Stimulated activated CD8-positive, alpha-beta memory T cell treated with anti-CD3 and anti-CD28 coated beads, Interleukin-7, amount 100 ng/mL, for 24 hours (primary cell): Measurements from ENCODE around the gene METTL16.
"Not testable (repeated sequence)": the region's sequence is repeated elsewhere in the genome, so short reads cannot be mapped to it uniquely, and the experiment has no call there.

Source experiments
- DNase-seq: peaks from one replicate; pipeline ENCODE4 v3.0.0-alpha.2; 2020; ENCODE audit warnings: low read depth

Gene METTL16

DNA sequence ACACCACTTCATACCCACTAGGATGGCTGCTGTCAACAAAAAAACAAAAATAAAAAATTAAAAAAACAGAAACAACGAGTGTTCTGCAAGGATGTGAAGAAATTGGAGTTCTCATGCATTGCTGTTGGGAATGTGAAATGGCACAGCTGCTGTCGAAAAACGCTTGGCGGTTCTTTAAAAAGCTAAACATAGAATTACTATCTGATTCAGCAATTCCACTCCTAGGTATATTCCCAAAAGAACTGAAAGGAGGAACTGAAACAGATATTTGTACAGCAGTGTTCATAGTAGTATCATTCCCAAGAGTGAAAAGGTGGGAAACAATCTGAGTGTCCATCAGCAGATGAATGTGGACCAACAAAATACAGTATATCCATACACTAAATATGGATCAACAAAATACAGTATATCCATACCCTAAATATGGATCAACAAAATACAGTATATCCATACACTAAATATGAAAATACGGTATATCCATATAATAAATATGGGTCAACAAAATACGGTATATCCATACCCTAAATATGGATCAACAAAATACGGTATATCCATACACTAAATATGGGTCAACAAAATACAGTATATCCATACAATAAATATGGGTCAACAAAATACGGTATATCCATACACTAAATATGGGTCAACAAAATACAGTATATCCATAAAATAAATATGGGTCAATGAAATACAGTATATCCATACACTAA, 8.7 kb downstream of the METTL16 start:
- no peak for DNase-seq

DNA sequence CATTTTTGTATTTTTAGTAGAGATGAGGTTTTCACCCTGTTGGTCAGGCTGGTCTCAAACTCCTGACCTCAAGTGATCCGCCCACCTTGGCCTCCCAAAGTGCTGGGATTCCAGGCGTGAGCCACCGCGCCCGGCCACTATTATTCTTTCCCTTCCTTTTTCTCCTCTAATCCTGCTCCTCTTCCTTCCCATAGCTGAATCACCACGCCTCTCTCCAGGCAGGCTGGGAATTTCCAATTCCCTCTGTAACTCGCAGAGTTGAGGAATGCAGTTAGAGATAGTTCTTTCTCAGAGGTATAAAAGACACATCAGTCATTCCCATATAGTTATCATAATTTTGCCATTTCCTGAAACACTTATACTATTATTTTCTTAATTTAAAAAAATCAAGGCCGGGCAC, 11.2 kb downstream of the METTL16 start:
- no peak for DNase-seq

DNA sequence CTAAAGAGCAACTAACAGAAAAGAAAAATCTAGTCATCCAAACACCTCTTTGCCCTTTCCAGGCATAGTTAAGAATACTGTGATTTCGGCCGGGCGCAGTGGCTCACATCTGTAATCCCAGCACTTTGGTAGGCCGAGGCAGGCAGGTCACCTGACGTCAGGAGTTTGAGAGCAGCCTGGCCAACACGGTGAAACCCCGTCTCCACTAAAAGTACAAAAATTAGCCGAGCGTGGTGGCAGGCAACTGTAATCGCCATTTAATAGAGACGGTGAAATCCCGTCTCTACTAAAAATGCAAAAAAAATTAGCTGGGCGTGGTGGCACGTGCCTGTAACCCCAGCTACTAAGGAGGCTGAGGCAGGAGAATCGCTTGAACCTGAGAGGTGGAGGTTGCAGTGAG, 22.4 kb downstream of the METTL16 start:
- DNase-seq = not testable (repeated sequence)

DNA sequence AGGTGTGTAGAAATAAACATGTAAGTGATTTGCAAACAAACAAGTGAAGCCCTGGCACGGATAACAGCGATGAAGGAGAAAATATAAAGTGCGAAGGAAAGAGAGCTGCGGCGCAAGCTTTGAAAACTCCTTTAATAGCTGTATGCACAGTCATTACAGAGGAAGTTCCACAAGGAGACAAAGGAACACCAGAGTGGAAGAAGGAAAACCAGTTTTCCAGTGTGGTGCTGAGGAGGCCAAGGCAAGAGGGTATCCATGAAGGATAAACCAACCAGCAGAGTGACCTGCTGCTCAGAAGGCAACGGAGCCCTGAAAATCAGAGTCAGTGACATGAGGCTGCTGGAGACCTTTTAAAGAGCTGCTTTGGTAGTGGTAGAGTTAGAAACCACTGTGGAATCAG, 24.4 kb downstream of the METTL16 start:
- no peak for DNase-seq

DNA sequence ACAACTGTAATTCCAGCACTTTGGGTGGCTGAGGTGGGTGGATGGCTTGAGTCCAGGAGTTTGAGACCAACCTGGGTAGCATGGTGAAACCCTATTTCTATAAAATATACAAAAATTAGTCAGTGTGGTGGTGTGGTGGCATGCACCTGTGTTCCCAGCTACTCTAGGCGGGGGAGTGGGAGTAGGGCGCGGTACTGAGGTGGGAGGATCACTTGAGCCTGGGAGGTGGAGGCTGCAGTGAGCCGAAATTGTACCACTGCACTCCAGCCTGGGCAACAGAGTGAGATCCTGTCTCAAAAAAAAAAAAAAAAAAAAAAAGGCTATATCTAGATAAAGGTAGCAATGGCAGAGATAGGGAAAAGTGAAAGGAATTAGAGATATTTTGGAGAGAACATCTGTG, 25.0 kb downstream of the METTL16 start:
- DNase-seq = not testable (repeated sequence)

DNA sequence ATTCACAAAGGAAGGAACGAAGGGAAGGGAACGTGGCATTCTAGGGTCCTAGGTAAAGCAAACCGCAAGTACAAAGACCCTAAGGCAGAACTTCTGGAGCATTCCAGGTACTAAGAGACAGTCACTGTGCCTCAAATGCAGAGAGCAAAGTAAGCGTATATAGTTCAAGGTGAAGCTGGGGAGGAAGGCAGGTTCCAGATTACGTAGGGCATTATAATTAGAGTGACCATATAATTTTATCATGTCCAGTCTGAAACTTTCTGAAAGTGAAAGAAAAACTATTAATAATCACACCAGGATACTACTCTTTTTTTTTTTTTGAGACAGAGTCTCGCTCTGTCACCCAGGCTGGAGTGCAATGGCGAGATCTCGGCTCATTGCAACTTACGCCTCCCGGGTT, 25.7 kb downstream of the METTL16 start:
- DNase-seq = no peak

DNA sequence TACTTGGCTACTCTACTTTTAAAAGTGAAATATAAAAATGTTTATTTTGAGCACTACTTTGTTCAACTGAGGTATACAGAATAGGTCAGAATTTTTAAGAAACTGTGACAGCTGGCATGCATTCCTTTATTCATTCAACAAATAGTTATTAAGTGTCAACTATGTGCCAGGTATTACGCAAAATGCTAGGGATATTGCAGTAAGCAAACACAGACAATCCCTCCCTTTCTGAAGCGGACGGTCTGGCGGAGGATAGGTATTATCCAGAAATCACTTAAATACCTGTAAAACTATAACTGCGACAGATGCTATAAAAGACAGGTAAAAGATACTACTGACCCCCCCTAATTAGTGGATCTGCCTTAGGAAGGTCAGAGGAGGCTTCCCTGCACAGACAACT, 26.1 kb downstream of the METTL16 start:
- no peak for DNase-seq

DNA sequence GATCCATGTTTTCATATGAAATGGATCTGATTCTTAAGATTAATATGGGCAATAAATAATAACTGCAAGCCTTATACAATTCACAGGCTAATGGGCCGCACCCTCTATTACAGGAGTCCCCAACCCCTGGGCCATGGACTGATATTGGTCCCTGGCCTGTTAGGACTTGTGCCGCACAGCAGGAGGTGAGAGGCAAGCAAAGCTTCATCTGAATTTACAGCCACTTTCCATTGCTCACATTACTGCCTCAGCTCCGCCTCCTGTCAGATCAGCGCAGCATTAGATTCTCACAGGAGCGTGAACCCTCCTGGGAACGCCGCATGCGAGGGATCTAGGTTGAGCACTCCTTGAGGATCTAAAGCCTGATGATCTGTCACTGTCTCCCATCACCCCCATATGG, 26.8 kb downstream of the METTL16 start:
- DNase-seq = no peak

DNA sequence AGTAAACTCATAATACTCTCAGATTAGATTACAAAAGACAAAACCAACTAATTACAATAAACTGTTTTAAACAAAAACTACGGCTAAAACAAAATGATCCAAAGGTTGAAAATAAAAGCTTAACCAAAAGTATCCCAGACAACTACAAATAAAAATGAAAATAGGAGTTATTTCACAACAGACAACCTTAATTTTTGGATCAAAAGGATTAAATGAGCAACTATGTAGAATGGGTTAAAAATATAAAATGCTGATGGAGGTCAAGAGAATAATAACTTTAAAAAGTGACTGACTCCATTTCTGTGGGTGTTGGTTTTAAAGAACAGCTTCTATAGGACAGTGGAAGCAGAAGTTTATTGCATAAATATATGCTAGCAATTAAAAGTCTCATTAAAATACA, 28.6 kb downstream of the METTL16 start:
- no peak for DNase-seq

DNA sequence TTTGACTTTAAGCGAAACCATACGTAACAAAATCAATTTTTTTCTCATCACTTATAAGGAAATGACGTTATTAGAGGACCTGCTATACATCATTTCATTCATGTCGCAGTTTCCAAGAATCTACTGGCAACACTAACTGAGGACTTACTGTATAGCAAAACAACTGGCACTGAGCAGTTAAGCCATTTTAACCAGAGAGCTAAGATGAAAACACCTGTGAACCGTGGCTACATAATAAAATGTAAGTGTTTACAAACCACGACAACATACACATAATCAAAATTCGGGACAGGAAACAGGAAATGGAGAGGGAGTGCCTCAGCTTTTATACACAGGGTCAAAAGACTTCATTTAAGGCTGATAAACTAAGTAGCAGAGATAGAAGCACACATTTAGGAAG, 29.5 kb downstream of the METTL16 start:
- DNase-seq = no peak

DNA sequence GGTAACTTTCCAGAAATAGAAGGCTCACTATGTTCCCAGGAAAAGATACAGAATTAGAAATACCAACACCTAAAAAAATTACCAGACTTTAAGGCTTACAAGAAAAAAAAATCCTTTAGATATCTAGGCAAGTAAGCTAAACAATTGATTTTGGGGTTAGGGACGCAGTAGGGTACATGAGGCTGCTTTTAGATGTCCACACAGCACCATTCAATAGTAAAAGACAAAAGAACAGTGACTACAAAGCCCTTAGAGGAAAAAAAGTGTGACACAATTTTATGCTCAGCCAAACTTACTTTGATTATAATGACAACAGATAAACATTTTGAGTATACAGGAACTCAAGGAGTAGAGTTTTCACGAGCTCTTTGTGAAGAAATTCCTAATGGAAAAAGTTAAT, 29.9 kb downstream of the METTL16 start:
- DNase-seq = no peak

DNA sequence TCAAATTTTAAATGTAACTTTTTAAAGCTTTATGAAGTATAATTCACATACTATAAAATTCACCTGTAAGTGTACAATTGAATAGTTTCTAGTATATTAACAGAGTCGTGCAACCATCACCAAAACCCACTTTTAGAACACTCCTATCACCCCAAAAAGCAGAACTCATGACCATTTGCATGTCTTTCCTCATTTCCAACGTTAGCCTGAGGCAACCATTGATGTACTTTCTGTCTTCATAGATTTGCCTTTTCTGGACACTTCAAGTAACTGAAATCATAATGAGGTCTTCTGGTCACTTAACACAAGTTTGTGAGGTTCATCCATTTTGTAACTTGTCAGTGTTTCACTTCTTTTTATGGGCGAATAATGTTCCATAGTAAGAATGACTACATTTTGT, 33.2 kb downstream of the METTL16 start:
- DNase-seq = no peak

DNA sequence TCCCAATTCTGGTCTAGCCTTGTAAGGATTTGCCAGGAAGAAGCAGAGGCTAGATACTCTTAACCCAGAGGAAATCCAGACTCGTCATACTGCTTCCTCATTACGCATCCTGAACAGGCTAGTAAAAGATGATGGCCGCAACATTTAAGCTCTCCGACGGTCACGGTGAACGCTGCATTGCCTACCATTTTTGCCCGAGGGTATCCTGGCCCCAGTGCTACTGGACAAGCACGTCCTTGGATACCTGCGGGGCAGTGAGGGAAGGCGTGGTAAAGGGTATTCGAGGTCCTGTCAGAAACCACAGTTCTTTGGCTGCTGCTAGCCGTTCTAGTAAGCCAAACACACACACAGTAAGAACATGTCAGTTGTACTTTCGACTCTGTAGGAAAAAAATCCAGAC, 36.6 kb downstream of the METTL16 start:
- DNase-seq = no peak

DNA sequence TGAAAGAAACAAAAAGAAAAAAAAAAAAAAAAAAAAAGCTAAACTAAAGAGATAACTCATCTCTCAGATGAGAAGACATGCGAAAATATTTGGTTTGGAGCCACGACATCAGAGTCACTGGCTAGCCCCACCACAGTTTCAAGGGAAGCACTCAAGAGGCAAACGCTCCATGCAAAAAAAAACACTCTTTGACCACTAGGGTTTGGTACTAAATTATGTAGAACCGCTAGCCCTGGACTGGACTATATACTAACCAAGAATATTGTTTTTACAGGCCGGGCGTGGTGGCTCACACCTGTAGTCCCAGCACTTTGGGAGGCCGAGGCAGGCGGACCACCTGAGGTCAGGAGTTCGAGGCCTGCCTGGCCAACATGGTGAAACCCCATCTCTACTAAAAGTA, 37.3 kb downstream of the METTL16 start:
- no peak for DNase-seq

DNA sequence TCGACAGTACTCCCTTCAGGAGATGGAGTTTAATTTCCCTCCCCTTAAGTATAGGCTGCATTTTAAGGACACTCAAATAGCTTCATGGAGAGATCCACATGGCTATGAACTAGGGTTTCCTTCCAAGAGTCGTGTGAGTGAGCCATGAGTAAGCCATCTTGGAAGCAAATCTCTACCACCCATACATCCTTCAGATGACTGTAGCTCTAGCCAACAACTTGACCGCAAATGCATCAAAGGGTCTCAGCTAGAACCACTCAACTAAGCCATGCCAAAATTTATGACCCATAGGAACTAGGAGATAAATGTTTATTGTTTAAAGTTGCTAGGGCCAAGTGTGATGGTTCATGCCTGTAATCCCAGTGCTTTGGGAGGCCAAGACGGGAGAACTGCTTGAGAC, 43.4 kb downstream of the METTL16 start:
- DNase-seq = no peak

DNA sequence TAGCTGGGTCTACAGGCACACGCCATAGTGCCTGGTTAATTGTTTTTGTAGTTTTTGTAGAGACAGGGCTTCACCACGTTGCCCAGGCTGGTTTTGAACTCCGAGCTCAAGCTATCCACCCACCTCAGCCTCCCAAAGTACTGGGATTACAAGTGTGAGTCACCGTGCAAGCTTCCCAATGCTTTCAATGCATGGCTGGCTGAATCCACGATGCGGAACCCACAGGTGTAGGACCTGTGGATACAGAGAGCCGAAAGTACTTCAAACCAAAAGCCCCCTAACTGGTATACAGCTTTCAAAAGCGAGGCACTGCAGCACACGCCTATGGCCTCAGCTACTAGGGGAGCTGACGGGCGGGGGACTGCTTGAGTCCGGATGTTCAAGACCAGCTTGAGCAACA, 44.8 kb downstream of the METTL16 start:
- no peak for DNase-seq

DNA sequence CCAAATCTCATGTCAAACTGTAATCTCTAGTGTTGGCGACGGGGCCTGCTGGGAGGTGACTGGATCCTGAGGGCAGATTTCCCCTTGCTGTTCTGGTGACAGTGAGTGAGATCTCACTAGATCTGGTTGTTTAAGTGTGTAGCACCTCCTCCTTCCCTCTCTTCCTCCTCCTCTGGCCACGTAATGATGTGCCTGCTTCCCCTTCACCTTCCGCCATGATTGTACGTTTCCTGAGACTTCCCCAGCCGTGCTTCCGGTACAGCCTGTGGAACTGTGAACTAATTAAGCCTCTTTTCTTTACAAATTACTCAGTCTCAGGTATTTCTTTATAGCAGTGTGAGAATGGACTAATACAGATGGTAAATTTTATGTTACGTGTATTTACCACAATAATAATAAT, 49.2 kb downstream of the METTL16 start:
- DNase-seq = no peak

DNA sequence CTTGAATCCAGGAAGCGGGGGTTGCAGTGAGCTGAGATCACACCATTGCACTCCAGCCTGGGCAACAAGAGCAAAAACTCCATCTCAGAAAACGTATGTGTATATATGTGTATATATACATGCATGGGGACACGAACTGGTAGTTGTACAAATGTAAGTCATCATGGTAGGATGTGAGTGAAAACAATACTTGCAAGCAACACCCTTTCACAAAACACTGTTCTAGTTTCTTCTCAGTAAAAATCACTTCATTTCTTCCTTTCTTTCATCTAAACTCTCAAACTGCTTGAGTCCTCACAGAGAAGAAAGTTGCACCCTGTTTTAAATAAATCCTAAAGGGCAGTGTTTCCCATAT, 51.8 kb downstream of the METTL16 start:
- DNase-seq = no peak

DNA sequence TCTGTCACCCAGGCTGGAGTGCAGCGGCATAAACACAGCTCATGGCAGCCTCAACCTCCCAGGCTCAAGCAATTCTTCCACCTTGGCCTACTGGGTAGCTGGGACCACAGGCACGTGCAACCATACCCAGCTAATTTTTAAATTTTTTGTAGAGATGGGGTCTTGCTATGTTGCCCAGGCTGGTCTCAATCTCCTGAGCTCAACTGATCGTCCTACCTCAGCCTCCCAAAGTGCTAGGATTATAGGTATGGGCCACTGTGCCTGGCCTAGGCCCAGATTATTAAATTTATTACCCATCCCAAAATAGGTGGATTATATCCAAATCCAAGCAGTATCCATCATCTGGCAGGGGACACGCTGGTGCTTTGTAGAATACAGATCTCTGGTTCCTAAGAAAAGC, 53.8 kb downstream of the METTL16 start:
- no peak for DNase-seq

DNA sequence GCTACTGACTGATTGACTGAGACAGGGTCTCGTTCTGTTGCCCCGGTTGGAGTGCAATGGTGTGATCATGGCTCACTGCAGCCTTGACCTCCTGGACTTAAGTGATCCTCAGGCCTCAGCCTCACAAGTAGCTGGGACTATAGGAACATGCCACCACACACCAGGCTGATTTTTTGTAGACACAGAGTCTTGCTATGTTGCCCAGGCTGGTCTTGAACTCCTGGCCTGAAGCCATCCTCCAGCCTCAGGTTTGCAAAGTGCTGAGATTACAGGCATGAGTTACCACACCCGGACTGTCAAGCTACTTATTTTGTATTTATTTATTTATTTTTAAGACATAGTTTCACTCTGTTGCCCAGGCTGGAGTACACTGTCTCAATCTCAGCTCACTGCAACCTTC, 55.2 kb downstream of the METTL16 start:
- DNase-seq = no peak

DNA sequence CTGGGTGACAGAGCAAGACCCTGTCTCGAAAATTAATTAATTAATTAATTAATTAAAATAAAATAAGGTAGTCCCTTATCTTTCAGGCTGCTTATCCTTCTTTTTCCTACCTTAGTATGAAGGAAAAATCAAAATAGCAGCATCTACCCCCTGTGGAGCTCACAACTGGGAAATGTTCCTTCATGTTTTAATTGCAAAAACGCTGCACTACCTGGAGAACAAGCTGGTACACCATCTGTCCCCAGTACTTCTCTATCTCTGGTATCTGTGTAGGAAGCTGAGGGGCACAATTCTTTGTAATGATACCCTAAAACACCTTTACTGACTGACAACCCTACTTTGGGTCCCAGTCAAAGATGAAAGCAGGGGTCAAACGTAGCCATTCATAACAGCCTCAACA, 55.7 kb downstream of the METTL16 start:
- no peak for DNase-seq

DNA sequence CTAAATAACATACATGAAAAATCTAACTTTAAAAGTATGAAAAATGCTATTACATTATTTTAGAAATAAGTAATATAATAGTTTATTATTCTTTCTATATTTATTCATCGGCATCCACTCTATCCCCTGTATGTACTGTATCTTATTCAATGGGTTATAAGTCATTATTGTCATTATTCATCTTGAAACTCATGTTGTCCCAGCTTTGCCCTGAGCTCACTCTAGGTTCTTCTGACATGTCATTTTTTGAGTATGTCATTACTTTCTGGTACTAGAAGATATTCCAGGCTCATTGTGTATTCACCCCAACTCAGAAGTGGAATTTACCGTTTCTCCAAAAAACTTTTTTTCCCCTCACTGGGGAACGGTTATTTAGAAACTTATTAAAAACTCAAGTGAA, 57.8 kb downstream of the METTL16 start:
- DNase-seq = no peak

DNA sequence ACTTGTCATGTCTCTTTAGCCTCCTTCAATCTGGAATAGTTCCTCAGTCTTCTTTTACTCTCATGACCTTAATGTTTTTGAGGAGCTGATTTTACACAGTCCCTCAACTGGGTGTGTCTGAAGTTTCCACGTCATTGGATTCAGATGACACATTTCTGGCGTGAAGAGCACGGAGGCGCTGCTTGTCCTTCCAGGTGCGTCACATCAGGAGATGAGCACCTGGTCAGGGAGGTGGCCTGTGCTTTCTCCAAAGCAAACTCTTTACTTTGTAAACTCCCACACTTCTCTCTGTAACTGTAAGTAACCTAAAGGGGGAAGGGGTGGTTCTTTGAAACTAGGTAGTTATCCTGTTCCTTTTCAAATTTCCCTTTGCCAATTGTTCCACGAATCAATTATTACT, 58.4 kb downstream of the METTL16 start:
- DNase-seq = no peak

DNA sequence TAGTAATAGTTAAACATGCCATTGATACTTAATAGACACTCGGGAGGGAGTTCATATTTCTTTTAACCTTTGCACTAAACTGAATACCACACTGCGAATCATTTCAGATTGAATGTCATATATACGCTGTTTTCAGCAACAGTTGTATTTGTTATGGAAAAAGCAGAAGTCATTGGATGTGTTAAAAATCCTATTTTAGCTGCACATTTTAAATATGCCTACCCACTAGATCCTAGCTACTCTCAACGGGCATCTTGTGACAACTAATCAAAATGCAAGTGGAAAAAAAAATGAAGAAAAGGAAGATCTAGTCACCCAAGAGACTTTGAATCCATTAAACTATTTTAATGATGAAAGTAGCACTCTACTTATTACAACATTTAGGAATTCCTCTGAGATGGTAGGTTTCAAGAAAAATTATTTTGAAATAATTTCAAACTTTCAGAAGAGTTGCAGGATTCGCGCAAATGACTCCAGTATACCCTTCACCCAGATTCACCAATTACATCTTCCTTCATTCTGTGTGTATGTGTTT, 59.4 kb downstream of the METTL16 start:
- DNase-seq = no peak
